GM21528 (cell line): ENCODE results near the gene CDK19.

Experiments
- ATAC-seq: cut with Tn5 transposase; IDR thresholded peaks from one replicate; pipeline ENCODE4 v1.9.1; 2021; ENCODE audit warnings: mild to moderate bottlenecking, moderate library complexity; ENCODE audit not compliant: unreplicated experiment, low FRiP score

The CDK19 gene

GRCh38 chr6:110710115-110710514 lies 105.2 kb downstream of the CDK19 start:
- ATAC-seq: no peak

- ATAC-seq: no peak
These were observed 106.8 kb downstream of the CDK19 start for GRCh38 chr6:110708295-110708950.

DNA sequence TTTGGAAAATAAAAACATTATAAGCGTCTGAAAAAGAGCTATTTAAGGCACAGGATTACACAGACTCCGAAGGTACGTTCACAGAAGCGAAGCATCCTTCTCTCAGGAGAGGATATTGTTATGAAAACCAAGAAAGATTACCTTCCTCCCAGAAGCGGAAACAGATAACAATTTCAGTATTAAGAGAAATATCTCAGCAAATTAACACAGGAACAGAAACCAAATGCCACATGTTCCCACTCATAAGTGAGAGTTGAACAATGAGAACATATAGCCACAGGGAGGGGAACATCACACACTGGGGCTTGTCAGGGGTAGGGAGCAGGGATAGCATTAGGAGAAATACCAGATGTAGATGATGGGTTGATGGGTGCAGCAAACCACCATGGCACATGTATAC lies 109.7 kb downstream of the CDK19 start:
- ATAC-seq: no peak

DNA sequence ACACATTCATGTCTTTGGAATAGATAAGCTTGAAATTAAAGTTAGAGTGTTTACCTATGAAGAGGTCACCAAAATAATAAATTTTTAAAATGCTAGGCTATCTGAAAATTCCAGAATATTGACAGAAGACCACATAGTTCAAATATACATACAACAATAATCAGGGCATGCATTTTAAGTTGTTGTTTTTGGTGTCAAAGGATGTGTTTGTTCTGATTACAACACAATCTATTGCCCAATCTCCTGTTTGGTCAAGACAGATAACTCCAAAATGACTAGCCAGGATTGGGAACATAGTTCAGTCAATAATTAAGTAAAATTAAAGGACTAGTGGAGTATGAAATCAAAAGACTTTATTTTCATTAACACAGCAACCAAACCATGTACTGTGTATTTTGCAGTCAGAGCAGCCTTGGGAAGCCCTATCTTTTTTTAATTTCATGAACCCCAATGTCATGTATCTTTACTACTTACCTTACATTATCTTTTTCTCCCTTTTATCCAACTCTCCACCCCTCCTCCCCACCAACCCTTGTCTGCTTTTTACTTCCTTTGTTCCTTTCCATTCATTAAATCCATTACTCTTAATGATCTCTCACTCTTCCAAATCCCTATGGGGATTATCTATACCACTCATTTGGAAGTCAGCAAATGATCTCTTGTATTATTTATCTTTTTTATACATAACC lies 111.2 kb downstream of the CDK19 start:
- no peak for ATAC-seq

DNA sequence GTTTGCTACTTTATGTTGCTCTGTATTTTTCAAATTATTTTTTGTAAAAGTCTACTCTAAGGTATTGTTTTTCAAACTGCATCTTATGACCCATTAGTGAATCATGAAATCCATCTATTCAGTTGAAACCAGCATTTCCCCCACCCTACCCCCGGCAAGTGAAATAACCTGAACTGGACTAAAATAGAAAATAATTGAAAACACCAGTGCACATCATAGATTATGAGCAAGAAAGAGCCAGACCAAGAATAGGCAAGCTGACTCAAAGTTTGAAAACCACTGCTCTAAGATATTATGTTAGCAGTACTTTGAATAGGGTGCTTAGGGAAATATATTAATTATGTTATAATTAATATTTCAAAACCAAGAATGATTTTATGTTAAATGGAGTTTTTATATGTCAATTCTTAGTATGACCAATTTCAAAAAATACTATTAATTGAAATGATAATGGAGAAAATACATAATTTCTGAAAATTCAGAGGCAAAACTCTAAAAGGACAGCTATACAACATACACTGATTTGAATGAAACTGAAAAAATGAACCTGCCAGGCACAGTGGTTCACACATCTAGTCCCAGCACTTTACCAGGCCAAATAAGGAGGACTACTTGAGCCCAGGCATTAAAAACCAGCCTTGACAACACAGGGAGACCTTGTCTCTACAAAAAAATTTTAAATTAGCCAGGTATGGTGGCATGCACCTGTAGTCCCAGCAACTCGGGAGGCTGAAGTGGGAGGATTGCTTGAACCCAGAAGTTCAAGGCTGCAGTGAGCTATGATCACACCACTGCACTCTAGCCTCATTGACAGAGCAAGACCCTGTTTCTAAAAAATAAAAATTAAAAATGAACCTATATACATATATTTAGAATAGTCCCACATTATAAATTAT lies 112.0 kb downstream of the CDK19 start:
- no peak for ATAC-seq

GRCh38 chr6:110699780-110700179 lies 115.5 kb downstream of the CDK19 start:
- no peak for ATAC-seq

DNA sequence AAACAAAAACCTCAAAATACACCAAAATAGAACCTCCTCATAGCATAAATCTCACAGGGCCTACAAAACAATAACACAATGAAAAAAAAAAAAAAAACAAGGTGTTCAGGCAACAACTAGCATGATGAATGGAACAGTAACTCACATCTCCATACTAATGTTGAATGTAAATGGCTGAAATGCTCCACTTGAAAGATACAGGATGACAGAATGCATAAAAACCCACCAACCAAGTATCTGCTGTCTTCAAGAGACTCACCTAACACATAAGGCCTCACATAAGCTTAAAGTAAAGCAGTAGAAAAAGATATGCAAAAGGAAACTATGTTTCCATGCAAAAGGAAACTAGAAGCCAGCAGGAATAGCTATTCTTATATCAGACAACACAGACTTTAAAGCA lies 121.3 kb downstream of the CDK19 start:
- no peak for ATAC-seq

DNA sequence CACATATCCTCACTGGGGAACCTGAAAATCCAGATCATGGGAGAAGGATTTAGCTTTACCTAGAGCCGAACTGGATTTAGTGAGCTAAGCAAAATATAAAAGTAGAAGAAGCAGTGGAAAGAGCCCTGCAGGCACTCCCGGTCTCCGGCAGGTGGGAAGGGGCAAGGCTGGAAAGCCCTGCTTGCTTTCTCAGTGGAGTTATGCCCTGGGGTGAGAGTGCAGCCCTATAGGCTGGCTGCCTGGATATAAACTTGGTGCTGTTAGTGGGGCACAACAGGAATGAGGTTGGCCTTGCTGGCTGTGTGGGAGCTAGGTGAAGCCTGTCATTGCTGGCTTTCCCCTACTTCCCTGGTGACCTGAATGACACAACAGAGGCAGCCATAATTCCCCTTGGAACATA lies 122.0 kb downstream of the CDK19 start:
- ATAC-seq: no peak

- no peak for ATAC-seq
These were observed 124.4 kb downstream of the CDK19 start for GRCh38 chr6:110690916-110691315.

- no peak for ATAC-seq
These were observed 125.1 kb downstream of the CDK19 start for GRCh38 chr6:110690106-110690654.

- no peak for ATAC-seq
These were observed 125.9 kb downstream of the CDK19 start for GRCh38 chr6:110689275-110689935.

GRCh38 chr6:110688661-110689268 lies 126.5 kb downstream of the CDK19 start:
- no peak for ATAC-seq

GRCh38 chr6:110687326-110687725 lies 127.9 kb downstream of the CDK19 start:
- no peak for ATAC-seq

GRCh38 chr6:110683241-110683640 lies 132.0 kb downstream of the CDK19 start:
- no peak for ATAC-seq

DNA sequence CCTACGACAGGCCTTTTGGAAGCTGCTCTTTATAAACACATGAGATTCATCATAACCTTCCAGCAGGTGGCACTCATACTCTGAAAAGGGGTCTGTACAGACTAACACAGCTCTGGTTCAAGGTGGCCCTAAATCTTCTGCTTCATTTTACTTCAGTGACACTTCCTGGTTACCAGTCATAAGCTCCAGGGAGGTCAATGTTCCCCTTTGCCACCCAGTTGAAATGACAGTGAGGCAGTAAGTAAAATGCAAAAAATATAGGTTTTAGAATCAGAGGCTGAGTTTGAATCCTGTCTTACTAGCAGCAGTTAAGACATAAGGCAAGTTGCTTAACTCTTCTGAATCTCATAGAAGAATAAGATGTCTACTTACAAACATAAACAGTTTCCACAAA lies 132.8 kb downstream of the CDK19 start:
- peak; percentile 89 for ATAC-seq

DNA sequence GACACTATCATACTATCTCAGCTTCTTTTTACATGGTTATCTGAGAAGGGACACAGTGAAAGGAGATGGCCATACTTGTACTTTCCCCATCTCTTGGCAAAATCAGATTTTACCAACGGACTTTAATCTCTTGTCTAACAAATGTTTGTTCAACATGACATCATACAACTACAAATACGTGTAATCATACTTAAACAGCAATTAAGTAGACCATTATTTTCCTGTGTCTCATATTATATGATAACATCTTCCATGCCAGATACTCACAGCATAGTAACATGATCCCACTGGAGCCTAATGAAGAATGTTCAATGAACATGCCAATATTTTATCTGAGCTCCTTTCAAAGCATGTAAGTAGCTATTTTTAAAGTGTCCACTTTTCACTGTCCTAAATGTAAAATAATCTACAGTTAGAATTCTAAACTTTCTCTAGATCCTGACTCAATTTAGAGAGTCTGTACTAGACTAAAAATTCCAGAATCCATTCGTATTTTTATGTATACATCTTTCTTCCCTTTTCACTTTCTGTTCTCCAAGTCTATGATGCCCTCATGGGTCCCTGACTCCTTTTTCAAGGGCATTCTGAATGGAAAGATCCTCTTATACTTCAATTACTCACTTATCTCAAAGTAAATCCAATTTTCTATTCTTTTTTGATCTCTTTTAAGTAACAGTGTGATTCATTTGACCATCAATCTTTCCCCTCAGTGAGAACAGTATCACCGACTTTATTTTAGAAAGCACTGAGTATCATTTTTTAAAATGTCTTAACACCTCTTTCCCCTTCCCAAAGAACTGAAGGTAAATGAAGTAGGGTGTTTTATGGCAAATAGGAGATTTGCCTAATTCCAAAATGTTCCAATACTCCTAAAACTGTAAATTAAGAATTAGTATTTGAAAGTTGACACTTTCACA lies 133.5 kb downstream of the CDK19 start:
- no peak for ATAC-seq

- no peak for ATAC-seq
These were observed 138.9 kb downstream of the CDK19 start for GRCh38 chr6:110676396-110676795.

GRCh38 chr6:110674096-110674495 lies 141.2 kb downstream of the CDK19 start:
- ATAC-seq: no peak

DNA sequence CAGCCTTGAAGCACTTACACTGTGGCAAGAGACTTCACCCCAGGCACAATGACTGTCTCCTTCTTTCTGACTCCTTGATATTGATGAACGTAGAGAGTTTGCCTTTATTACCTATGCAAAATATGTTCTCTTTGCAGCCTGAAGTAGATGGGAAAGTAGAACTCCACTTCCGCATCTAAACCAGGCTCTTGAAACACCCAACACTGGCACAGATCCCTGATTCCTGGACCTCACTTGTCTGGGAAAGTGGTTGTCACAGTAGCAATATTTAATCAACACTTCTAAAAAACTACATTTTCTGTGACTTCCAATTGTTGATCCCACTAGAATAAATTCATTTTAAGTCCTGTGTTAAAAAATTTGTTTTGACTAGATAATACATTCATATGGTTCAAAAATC lies 143.1 kb downstream of the CDK19 start:
- no peak for ATAC-seq
